Stimulated activated CD4-positive, alpha-beta T cell treated with anti-CD3 and anti-CD28 coated beads, Interleukin-1b, Interleukin-23, amount 100 ng/mL, for 48 hours (primary cell): Measurements from ENCODE around the gene DEDD2.

Source experiments
- DNase-seq: peaks from one replicate; pipeline ENCODE4 v3.0.0-alpha.2; 2020

DEDD2 gene

GRCh38 chr19:42168206-42168605 lies 49.3 kb downstream of the DEDD2 start:
- no peak for DNase-seq

GRCh38 chr19:42166316-42166715 lies 51.2 kb downstream of the DEDD2 start:
- no peak for DNase-seq

GRCh38 chr19:42165146-42165545 lies 52.3 kb downstream of the DEDD2 start:
- no peak for DNase-seq

GRCh38 chr19:42161616-42162263 lies 55.7 kb downstream of the DEDD2 start:
- no peak for DNase-seq

GRCh38 chr19:42159942-42160341 lies 57.5 kb downstream of the DEDD2 start:
- no peak for DNase-seq

GRCh38 chr19:42158926-42159325 lies 58.6 kb downstream of the DEDD2 start:
- no peak for DNase-seq

GRCh38 chr19:42156571-42156970 lies 60.9 kb downstream of the DEDD2 start:
- no peak for DNase-seq

GRCh38 chr19:42155796-42156195 lies 61.7 kb downstream of the DEDD2 start:
- DNase-seq, result no peak

GRCh38 chr19:42154471-42155323 lies 62.8 kb downstream of the DEDD2 start:
- DNase-seq, result no peak

GRCh38 chr19:42153672-42154433 lies 63.6 kb downstream of the DEDD2 start:
- DNase-seq, result no peak

- DNase-seq, result no peak
Measured at GRCh38 chr19:42152910-42153671, 64.4 kb downstream of the DEDD2 start.

- DNase-seq, result no peak
Measured at GRCh38 chr19:42151782-42152684, 65.4 kb downstream of the DEDD2 start.

GRCh38 chr19:42150911-42151361 lies 66.5 kb downstream of the DEDD2 start:
- no peak for DNase-seq

- no peak for DNase-seq
Measured at GRCh38 chr19:42150364-42150763, 67.1 kb downstream of the DEDD2 start.

- no peak for DNase-seq
Measured at GRCh38 chr19:42149447-42150202, 67.9 kb downstream of the DEDD2 start.
